Measurements from ENCODE around the gene G6PC2.
"Not testable (repeated sequence)": the region's sequence is repeated elsewhere in the genome, so short reads cannot be mapped to it uniquely, and the experiment has no call there.

G6PC2 gene

GRCh38 chr2:168926621-168927386 lies 25.7 kb downstream of the G6PC2 start:
- ChIA-PET POLR2A (no interaction called here), CTCF (no interaction called here)
- no peak for DNase-seq (ENCODE audit: low read depth, low spot score)
- H3K4me3 ChIP-seq (ENCODE audit: low read depth, low read length), result no peak overlapping the region
- TF ChIP-seq, protein P1, sequence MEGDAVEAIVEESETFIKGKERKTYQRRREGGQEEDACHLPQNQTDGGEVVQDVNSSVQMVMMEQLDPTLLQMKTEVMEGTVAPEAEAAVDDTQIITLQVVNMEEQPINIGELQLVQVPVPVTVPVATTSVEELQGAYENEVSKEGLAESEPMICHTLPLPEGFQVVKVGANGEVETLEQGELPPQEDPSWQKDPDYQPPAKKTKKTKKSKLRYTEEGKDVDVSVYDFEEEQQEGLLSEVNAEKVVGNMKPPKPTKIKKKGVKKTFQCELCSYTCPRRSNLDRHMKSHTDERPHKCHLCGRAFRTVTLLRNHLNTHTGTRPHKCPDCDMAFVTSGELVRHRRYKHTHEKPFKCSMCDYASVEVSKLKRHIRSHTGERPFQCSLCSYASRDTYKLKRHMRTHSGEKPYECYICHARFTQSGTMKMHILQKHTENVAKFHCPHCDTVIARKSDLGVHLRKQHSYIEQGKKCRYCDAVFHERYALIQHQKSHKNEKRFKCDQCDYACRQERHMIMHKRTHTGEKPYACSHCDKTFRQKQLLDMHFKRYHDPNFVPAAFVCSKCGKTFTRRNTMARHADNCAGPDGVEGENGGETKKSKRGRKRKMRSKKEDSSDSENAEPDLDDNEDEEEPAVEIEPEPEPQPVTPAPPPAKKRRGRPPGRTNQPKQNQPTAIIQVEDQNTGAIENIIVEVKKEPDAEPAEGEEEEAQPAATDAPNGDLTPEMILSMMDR (IDR thresholded peaks at IDR 0.05; ENCODE audit: insufficient read depth, low read length, missing control alignments), result no peak

GRCh38 chr2:168928113-168928831 lies 27.2 kb downstream of the G6PC2 start:
- DNase-seq (ENCODE audit: low read depth, low spot score), result no peak
- TF ChIP-seq, protein P1 (IDR thresholded peaks at IDR 0.05; ENCODE audit: insufficient read depth, low read length, missing control alignments), result no peak
- POLR2A ChIA-PET, result no interaction called here
- CTCF ChIA-PET, result interaction anchor here (0.5 kb wide), 1 partner anchor 9 kb away, joined by 3 read pairs; no protein-coding TSS in a partner anchor
- H3K4me3 ChIP-seq (ENCODE audit: low read depth, low read length), result no peak overlapping the region

DNA sequence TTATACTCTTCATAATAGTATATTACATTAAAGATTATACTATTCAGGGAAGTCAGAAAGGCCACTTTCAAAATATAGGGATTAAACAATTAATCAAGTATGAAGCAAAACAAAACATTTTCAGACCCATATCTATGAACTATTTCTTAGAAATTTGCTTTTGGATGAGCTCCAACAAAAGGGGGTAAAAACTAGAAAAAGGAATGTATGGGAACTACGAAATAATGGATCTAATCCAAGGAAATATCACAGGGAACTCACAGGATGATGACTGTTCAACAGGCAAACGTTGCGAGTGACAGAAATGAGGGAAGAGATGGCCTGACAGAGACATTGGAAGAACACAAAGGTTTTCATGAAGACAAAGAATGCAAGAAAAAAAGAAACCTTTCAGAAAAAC lies 27.9 kb downstream of the G6PC2 start:
- H3K4me3 ChIP-seq (ENCODE audit: low read depth, low read length), result no peak overlapping the region
- DNase-seq (ENCODE audit: low read depth, low spot score), result no peak
- POLR2A ChIA-PET, result no interaction called here
- TF ChIP-seq, protein P1 (IDR thresholded peaks at IDR 0.05; ENCODE audit: insufficient read depth, low read length, missing control alignments), result no peak
- CTCF ChIA-PET, result no interaction called here

GRCh38 chr2:168930242-168930641 lies 29.2 kb downstream of the G6PC2 start:
- no peak overlapping the region for H3K4me3 ChIP-seq (ENCODE audit: low read depth, low read length)
- CTCF ChIA-PET, result no interaction called here
- TF ChIP-seq, protein P1 (IDR thresholded peaks at IDR 0.05; ENCODE audit: insufficient read depth, low read length, missing control alignments), result no peak
- POLR2A ChIA-PET, result no interaction called here
- no peak for DNase-seq (ENCODE audit: low read depth, low spot score)

DNA sequence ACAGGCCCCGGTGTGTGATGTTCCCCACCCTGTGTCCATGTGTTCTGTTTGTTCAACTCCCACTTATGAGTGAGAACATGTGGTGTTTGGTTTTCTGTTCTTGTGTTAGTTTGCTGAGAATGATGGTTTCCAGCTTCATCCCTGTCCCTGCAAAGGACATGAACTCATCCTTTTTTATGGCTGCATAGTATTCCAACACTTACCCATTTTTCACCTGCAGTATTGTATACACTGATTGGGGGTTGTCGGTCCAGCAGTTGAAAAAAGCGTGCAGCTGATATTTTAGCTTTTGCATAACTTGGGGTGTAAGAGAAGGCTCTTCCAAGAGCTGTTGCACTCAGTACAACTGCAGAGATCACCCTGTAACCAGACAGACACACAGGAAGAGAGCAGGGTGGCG lies 31.1 kb downstream of the G6PC2 start:
- CTCF ChIA-PET, result interaction anchor here (0.9 kb wide), 1 partner anchor 14 kb away, joined by 3 read pairs; no protein-coding TSS in a partner anchor
- H3K4me3 ChIP-seq (ENCODE audit: low read depth, low read length); DNase-seq (ENCODE audit: low read depth, low spot score); POLR2A ChIA-PET: not testable (repeated sequence)

GRCh38 chr2:168934826-168935225 lies 33.7 kb downstream of the G6PC2 start:
- no peak overlapping the region for H3K4me3 ChIP-seq (ENCODE audit: low read depth, low read length)
- POLR2A ChIA-PET, result no interaction called here
- CTCF ChIA-PET, result no interaction called here
- DNase-seq (ENCODE audit: low read depth, low spot score), result no peak
- TF ChIP-seq, protein P1 (IDR thresholded peaks at IDR 0.05; ENCODE audit: insufficient read depth, low read length, missing control alignments), result no peak

Data from AG04449 (cell line).